Measurements from ENCODE around the gene ZFAND3.

- TF ChIP-seq, protein P1, sequence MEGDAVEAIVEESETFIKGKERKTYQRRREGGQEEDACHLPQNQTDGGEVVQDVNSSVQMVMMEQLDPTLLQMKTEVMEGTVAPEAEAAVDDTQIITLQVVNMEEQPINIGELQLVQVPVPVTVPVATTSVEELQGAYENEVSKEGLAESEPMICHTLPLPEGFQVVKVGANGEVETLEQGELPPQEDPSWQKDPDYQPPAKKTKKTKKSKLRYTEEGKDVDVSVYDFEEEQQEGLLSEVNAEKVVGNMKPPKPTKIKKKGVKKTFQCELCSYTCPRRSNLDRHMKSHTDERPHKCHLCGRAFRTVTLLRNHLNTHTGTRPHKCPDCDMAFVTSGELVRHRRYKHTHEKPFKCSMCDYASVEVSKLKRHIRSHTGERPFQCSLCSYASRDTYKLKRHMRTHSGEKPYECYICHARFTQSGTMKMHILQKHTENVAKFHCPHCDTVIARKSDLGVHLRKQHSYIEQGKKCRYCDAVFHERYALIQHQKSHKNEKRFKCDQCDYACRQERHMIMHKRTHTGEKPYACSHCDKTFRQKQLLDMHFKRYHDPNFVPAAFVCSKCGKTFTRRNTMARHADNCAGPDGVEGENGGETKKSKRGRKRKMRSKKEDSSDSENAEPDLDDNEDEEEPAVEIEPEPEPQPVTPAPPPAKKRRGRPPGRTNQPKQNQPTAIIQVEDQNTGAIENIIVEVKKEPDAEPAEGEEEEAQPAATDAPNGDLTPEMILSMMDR (IDR thresholded peaks at IDR 0.05), result no peak
- TF ChIP-seq POLR2A (IDR thresholded peaks at IDR 0.05), result no peak
Measured at GRCh38 chr6:38025451-38025850, 205.9 kb downstream of the ZFAND3 start.

All from adrenal gland (tissue), 5 donors.